Measurements from ENCODE around the gene DPH7.

DNA sequence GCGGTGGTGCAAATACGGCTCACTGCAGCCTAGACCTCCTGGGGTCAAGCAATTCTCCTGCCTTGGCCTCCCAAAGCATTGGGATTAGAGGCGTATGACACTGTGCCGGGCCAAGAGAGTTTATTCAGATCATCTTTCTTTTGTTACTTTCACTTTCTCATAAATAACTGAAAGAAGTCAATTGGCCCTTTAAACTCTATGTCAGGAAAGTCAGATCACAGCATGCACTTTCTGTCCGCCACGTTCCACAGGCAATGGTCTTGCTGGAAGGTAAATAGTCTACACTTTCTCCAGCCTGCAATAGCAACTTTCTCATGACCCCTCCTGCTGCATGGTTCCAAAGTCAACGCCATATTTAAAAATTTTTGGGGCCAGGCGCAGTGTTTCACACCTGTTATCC is 20.2 kb upstream of the DPH7 start:
- TF ChIP-seq, protein P1, sequence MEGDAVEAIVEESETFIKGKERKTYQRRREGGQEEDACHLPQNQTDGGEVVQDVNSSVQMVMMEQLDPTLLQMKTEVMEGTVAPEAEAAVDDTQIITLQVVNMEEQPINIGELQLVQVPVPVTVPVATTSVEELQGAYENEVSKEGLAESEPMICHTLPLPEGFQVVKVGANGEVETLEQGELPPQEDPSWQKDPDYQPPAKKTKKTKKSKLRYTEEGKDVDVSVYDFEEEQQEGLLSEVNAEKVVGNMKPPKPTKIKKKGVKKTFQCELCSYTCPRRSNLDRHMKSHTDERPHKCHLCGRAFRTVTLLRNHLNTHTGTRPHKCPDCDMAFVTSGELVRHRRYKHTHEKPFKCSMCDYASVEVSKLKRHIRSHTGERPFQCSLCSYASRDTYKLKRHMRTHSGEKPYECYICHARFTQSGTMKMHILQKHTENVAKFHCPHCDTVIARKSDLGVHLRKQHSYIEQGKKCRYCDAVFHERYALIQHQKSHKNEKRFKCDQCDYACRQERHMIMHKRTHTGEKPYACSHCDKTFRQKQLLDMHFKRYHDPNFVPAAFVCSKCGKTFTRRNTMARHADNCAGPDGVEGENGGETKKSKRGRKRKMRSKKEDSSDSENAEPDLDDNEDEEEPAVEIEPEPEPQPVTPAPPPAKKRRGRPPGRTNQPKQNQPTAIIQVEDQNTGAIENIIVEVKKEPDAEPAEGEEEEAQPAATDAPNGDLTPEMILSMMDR (IDR thresholded peaks at IDR 0.05 in 8 of 11, conservative IDR thresholded peaks at IDR 0.05 in 3 of 11) = no peak
- TF ChIP-seq POLR2A (IDR thresholded peaks at IDR 0.05) = no peak

Measured in spleen (tissue), 7 donors.